NCI-H510A treated with DMSO at 0.1 percent for 48 hours (cell line): Measurements from ENCODE around the gene ABCC8.
"Not testable (repeated sequence)": the region's sequence is repeated elsewhere in the genome, so short reads cannot be mapped to it uniquely, and the experiment has no call there.

Source experiments
- DNase-seq: peaks from one replicate; lab custom pipeline; 2025; lab: John Stamatoyannopoulos, UW

Gene ABCC8

GRCh38 chr11:17428261-17428660 lies 48.4 kb downstream of the ABCC8 start:
- DNase-seq = no peak

- DNase-seq = not testable (repeated sequence)
Measured at GRCh38 chr11:17426233-17426632, 50.4 kb downstream of the ABCC8 start.

- no peak for DNase-seq
Measured at GRCh38 chr11:17423533-17424310, 52.9 kb downstream of the ABCC8 start.

GRCh38 chr11:17421781-17422180 lies 54.9 kb downstream of the ABCC8 start:
- no peak for DNase-seq

GRCh38 chr11:17418444-17419081 lies 58.1 kb downstream of the ABCC8 start:
- DNase-seq = no peak

GRCh38 chr11:17416492-17416891 lies 60.2 kb downstream of the ABCC8 start:
- DNase-seq = no peak

- no peak for DNase-seq
Measured at GRCh38 chr11:17415523-17416104, 61.0 kb downstream of the ABCC8 start.

GRCh38 chr11:17414992-17415391 lies 61.7 kb downstream of the ABCC8 start:
- no peak for DNase-seq

- DNase-seq = peak; percentile 75
Measured at GRCh38 chr11:17414317-17414737, 62.3 kb downstream of the ABCC8 start.

- peak; percentile 76 for DNase-seq
Measured at GRCh38 chr11:17413414-17414316, 63.0 kb downstream of the ABCC8 start.

GRCh38 chr11:17412488-17413180 lies 64.0 kb downstream of the ABCC8 start:
- peak; percentile 16 for DNase-seq

- no peak for DNase-seq
Measured at GRCh38 chr11:17411418-17411817, 65.2 kb downstream of the ABCC8 start.

- DNase-seq = peak; percentile 10
Measured at GRCh38 chr11:17410606-17411379, 65.9 kb downstream of the ABCC8 start.

- peak; percentile 21 for DNase-seq
Measured at GRCh38 chr11:17408641-17409040, 68.0 kb downstream of the ABCC8 start.

- DNase-seq = no peak
Measured at GRCh38 chr11:17408026-17408425, 68.6 kb downstream of the ABCC8 start.

- no peak for DNase-seq
Measured at GRCh38 chr11:17407575-17407974, 69.1 kb downstream of the ABCC8 start.

GRCh38 chr11:17406818-17407149 lies 69.9 kb downstream of the ABCC8 start:
- no peak for DNase-seq

- peak; percentile 36 for DNase-seq
Measured at GRCh38 chr11:17406082-17406817, 70.4 kb downstream of the ABCC8 start.

GRCh38 chr11:17405232-17406005 lies 71.2 kb downstream of the ABCC8 start:
- DNase-seq = peak; percentile 35
